Spleen (tissue), 11 donors: Measurements from ENCODE around the gene ACADS. TPM values are rescaled to one million over a fixed set of nuclear protein-coding genes. Genes with fewer than 3 reads are reported as not detected.

Source experiments
- DNase-seq: peaks from one replicate; pipeline ENCODE4 v3.0.0-alpha.2; 2020
- H3K27ac ChIP-seq, 8 donors: fragments of 200-600 bp; sonication (generic) in 7 of 8; 1 replicate in 4 of 8; 2 replicates in 4 of 8; pipeline versions ENCODE4 v1.5.0 to v1.8.0; 2016 to 2021; ENCODE audit warnings: inconsistent platforms in 4 of 8, mild to moderate bottlenecking in 4 of 8, moderate library complexity in 1 of 8
- H3K27me3 ChIP-seq, 7 donors: fragments of 200-600 bp; sonication (generic) in 6 of 7; replicated peaks in 1 of 7; 1 replicate in 4 of 7; 2 replicates in 3 of 7; pipeline versions ENCODE4 v1.5.0 to v1.8.0; 2016 to 2021; ENCODE audit warnings: inconsistent platforms in 3 of 7, mild to moderate bottlenecking in 1 of 7
- H3K36me3 ChIP-seq, 6 donors: fragments of 200-600 bp; sonication (generic) in 5 of 6; 1 replicate in 4 of 6; 2 replicates in 2 of 6; pipeline versions ENCODE4 v1.5.0 to v1.8.0; 2016 to 2021; ENCODE audit warnings: inconsistent platforms in 2 of 6
- H3K4me1 ChIP-seq, 6 donors: fragments of 200-600 bp; sonication (generic) in 5 of 6; 1 replicate in 3 of 6; 2 replicates in 3 of 6; pipeline versions ENCODE4 v1.5.0 to v1.8.0; 2016 to 2021; ENCODE audit warnings: inconsistent platforms in 3 of 6
- H3K4me3 ChIP-seq, 8 donors: fragments of 200-600 bp; sonication (generic) in 7 of 8; 1 replicate in 4 of 8; 2 replicates in 4 of 8; pipeline versions ENCODE4 v1.5.0 to v1.8.0; 2016 to 2021; ENCODE audit warnings: inconsistent platforms in 4 of 8, mild to moderate bottlenecking in 4 of 8, moderate library complexity in 2 of 8
- H3K9me3 ChIP-seq, 8 donors: fragments of 200-600 bp; sonication (generic) in 7 of 8; 1 replicate in 4 of 8; 2 replicates in 4 of 8; pipeline versions ENCODE4 v1.5.0 to v1.8.0; 2016 to 2021; ENCODE audit warnings: inconsistent platforms in 4 of 8
- CTCF ChIP-seq, 11 experiments: fragments of 200-600 bp in 7 of 11; fragments of 450-650 bp in 4 of 11; sonication (generic) in 4 of 11; IDR thresholded peaks in 8 of 11; conservative IDR thresholded peaks in 3 of 11; 1 replicate in 7 of 11; 2 replicates in 4 of 11; pipeline versions ENCODE4 v1.4.0 to v1.8.0; 2016 to 2021; ENCODE audit warnings: antibody characterized with exemption in 11 of 11, inconsistent platforms in 4 of 11, mild to moderate bottlenecking in 1 of 11
- POLR2A ChIP-seq, 3 donors: fragments of 450-650 bp; IDR thresholded peaks; one replicate each; pipeline ENCODE4 v1.5.1; 2017; ENCODE audit warnings: antibody characterized with exemption in 3 of 3, mild to moderate bottlenecking in 1 of 3
- POLR2AphosphoS5 ChIP-seq, 3 donors: sonication (generic); formaldehyde crosslinking; IDR thresholded peaks; one replicate each; pipeline ENCODE4 v1.5.1; 2017; ENCODE audit warnings: antibody characterized with exemption in 3 of 3
- WGBS, 5 donors: extraction: QIAGEN DNeasy Blood & Tissue Kit in 3 of 5; methylation state at CpG; one replicate each; pipeline versions ENCODE4 v1.1.5 to v1.1.7; 2013 to 2018; 5-methylcytosine and 5-hydroxymethylcytosine counted together
- intact Hi-C: fragments of 100-400 bp; cut with DNase I; formaldehyde crosslinking; loops from one replicate; pipeline ENCODE4 v1.15.0; 2023; ENCODE audit warnings: low total_unique reads
- polyA plus RNA-seq, 3 donors: library from polyadenylated mRNA; stranded (reverse); fragments of 200-250 nt; gene quantifications; one replicate each; pipeline ENCODE4 v1.2.1, GENCODE V29; 2013
- total RNA-seq, 7 donors: library from RNA; depleted of rRNA in 3 of 7; stranded (reverse); fragments of >200 nt in 3 of 7; fragmentation: NEBNext Ultra II Directional in 4 of 7; extraction: Animal tissue kit (Norgen Biotek cat#: 25700) in 4 of 7; gene quantifications; one replicate each; pipeline versions ENCODE4 v1.1.0 to v1.2.1, GENCODE V29; 2016 to 2021
- donor health status: healthy with polysubstance abuse.
- donor health status: DM: no; HTN: no; CAD: no; lungs with moderate emphysema.
- donor health status: DM: no; HTN: no; CAD: no.
- donor health status: Bipolar disorder and iron deficiency.
- donor health status: healthy.
- donor health status: DM: no; HTN: no; CAD: no.
- donor health status: DM: yes; HTN: yes; CAD: no.

Gene ACADS
- total and polyA plus RNA-seq, 10 donors, result 21.2 to 66.4 (median 37.6) TPM

GRCh38 chr12:120774169-120774916, 48.7 kb downstream of the ACADS start:
- H3K4me1 ChIP-seq, result peaks cover 0 to 25% (median 9%) of the 10 kb centered on the region in 6 donors
- peak overlapping the region in 2 of 8 donors; percentile 4 to 36 for H3K27ac ChIP-seq
- H3K9me3 ChIP-seq, result no peaks in the 10 kb centered on the region
- H3K4me3 ChIP-seq, result no peak overlapping the region
- no peaks in the 10 kb centered on the region for H3K27me3 ChIP-seq
- DNase-seq, result no peak
- WGBS, 5 donors, result 66 to 77% (median 71%) methylated on average over 7 of the region's 7 CpGs
- TF ChIP-seq POLR2AphosphoS5 (IDR thresholded peaks at IDR 0.05), result peak in 1 of 3 donors; percentile 21
- no peak for TF ChIP-seq POLR2A (IDR thresholded peaks at IDR 0.05)
- peaks cover 0 to 97% (median 16%) of the 10 kb centered on the region in 6 donors for H3K36me3 ChIP-seq
- intact Hi-C loops, result no loop called here

- peaks cover 0 to 97% (median 20%) of the 10 kb centered on the region in 6 donors for H3K36me3 ChIP-seq
- TF ChIP-seq POLR2AphosphoS5 (IDR thresholded peaks at IDR 0.05), result no peak
- no peak for TF ChIP-seq POLR2A (IDR thresholded peaks at IDR 0.05)
- no peak for TF ChIP-seq CTCF (IDR thresholded peaks at IDR 0.05 in 8 of 11, conservative IDR thresholded peaks at IDR 0.05 in 3 of 11)
- no peak for DNase-seq
- H3K27ac ChIP-seq, result no peak overlapping the region
- 90 to 95% (median 93%) methylated on average over 7 of the region's 7 CpGs for WGBS, 5 donors
- intact Hi-C loops, result no loop called here
- no peaks in the 10 kb centered on the region for H3K9me3 ChIP-seq
- H3K27me3 ChIP-seq, result no peaks in the 10 kb centered on the region
- H3K4me1 ChIP-seq, result peaks cover 0 to 25% (median 9%) of the 10 kb centered on the region in 6 donors
- no peak overlapping the region for H3K4me3 ChIP-seq
Measured at GRCh38 chr12:120775862-120776552, 50.4 kb downstream of the ACADS start.

GRCh38 chr12:120783197-120783596, 57.6 kb downstream of the ACADS start:
- H3K27ac ChIP-seq, result peak overlapping the region; percentile 5 to 80 (median 64)

GRCh38 chr12:120784804-120785203, 59.2 kb downstream of the ACADS start:
- Histone ChIP-seq H3K4me1 (peaks cover 0 to 33% (median 15%) of the 10 kb centered on the region in 6 donors), H3K36me3 (peaks cover 3 to 69% (median 21%) of the 10 kb centered on the region in 6 donors), H3K27ac (peak overlapping the region in 1 of 8 donors; percentile 80), H3K9me3 (no peaks in the 10 kb centered on the region), H3K4me3 (no peak overlapping the region), H3K27me3 (no peaks in the 10 kb centered on the region)
- WGBS, 5 donors, result 85 to 91% (median 90%) methylated on average over 3 of the region's 3 CpGs
- TF ChIP-seq CTCF (IDR thresholded peaks at IDR 0.05 in 8 of 11, conservative IDR thresholded peaks at IDR 0.05 in 3 of 11) (no peak), POLR2AphosphoS5 (IDR thresholded peaks at IDR 0.05) (no peak), POLR2A (IDR thresholded peaks at IDR 0.05) (no peak)
- no peak for DNase-seq
- intact Hi-C loops, result no loop called here

More at GRCh38 chr12:120783197-120783596, 57.6 kb downstream of the ACADS start:
- no peaks in the 10 kb centered on the region for H3K27me3 ChIP-seq
- H3K9me3 ChIP-seq, result no peaks in the 10 kb centered on the region
- TF ChIP-seq POLR2AphosphoS5 (IDR thresholded peaks at IDR 0.05), result no peak
- no peak for TF ChIP-seq CTCF (IDR thresholded peaks at IDR 0.05 in 8 of 11, conservative IDR thresholded peaks at IDR 0.05 in 3 of 11)
- no peak for TF ChIP-seq POLR2A (IDR thresholded peaks at IDR 0.05)
- peaks cover 3 to 72% (median 27%) of the 10 kb centered on the region in 6 donors for H3K36me3 ChIP-seq
- H3K4me1 ChIP-seq, result peaks cover 0 to 33% (median 15%) of the 10 kb centered on the region in 6 donors
- peak overlapping the region in 1 of 8 donors; percentile 21 for H3K4me3 ChIP-seq
- intact Hi-C loops, result no loop called here
- no peak for DNase-seq
- 42 to 61% (median 58%) methylated on average over 6 of the region's 6 CpGs for WGBS, 5 donors
